ENCODE measurements around the gene NSD2. TPM values are rescaled to one million over a fixed set of nuclear protein-coding genes. Genes with fewer than 3 reads are reported as not detected.

Gene NSD2
- total RNA-seq, 1 donor from 2014 or later: 212 TPM

- TF ChIP-seq CTCF (IDR thresholded peaks at IDR 0.05; ENCODE audit: unreplicated experiment): no peak
- DNase-seq (ENCODE audit: low spot score, unreplicated experiment): no peak
- no peak overlapping the region for H3K4me3 Mint-ChIP-seq (ENCODE audit: low read depth)
- H3K4me1 Mint-ChIP-seq (ENCODE audit: low read depth): peaks cover 8% of the 10 kb centered on the region
- H3K36me3 Mint-ChIP-seq (ENCODE audit: insufficient read depth): peaks cover 34% of the 10 kb centered on the region
- H3K27ac Mint-ChIP-seq: no peak overlapping the region
- no peaks in the 10 kb centered on the region for H3K9me3 Mint-ChIP-seq (ENCODE audit: low read depth)
- H3K27me3 Mint-ChIP-seq: no peaks in the 10 kb centered on the region
Measured at GRCh38 chr4:1970926-1971325, 99.7 kb downstream of the NSD2 start.

GRCh38 chr4:1971456-1972200 is 100.4 kb downstream of the NSD2 start:
- no peaks in the 10 kb centered on the region for H3K27me3 Mint-ChIP-seq
- peak overlapping the region; percentile 58 for H3K27ac Mint-ChIP-seq
- peaks cover 33% of the 10 kb centered on the region for H3K36me3 Mint-ChIP-seq (ENCODE audit: insufficient read depth)
- DNase-seq (ENCODE audit: low spot score, unreplicated experiment): no peak
- no peaks in the 10 kb centered on the region for H3K9me3 Mint-ChIP-seq (ENCODE audit: low read depth)
- no peak overlapping the region for H3K4me3 Mint-ChIP-seq (ENCODE audit: low read depth)
- TF ChIP-seq CTCF (IDR thresholded peaks at IDR 0.05; ENCODE audit: unreplicated experiment): no peak
- peaks cover 3% of the 10 kb centered on the region for H3K4me1 Mint-ChIP-seq (ENCODE audit: low read depth)

- DNase-seq (ENCODE audit: low spot score, unreplicated experiment): no peak
- no peaks in the 10 kb centered on the region for H3K27me3 Mint-ChIP-seq
- peak overlapping the region; percentile 58 for H3K27ac Mint-ChIP-seq
- no peaks in the 10 kb centered on the region for H3K9me3 Mint-ChIP-seq (ENCODE audit: low read depth)
- TF ChIP-seq CTCF (IDR thresholded peaks at IDR 0.05; ENCODE audit: unreplicated experiment): no peak
- H3K4me3 Mint-ChIP-seq (ENCODE audit: low read depth): no peak overlapping the region
- H3K4me1 Mint-ChIP-seq (ENCODE audit: low read depth): no peaks in the 10 kb centered on the region
- peaks cover 34% of the 10 kb centered on the region for H3K36me3 Mint-ChIP-seq (ENCODE audit: insufficient read depth)
Measured at GRCh38 chr4:1972414-1972813, 101.2 kb downstream of the NSD2 start.

- no peaks in the 10 kb centered on the region for H3K27me3 Mint-ChIP-seq
- DNase-seq (ENCODE audit: low spot score, unreplicated experiment): no peak
- no peaks in the 10 kb centered on the region for H3K9me3 Mint-ChIP-seq (ENCODE audit: low read depth)
- no peaks in the 10 kb centered on the region for H3K4me1 Mint-ChIP-seq (ENCODE audit: low read depth)
- H3K27ac Mint-ChIP-seq: peak overlapping the region; percentile 79
- no peak overlapping the region for H3K4me3 Mint-ChIP-seq (ENCODE audit: low read depth)
- no peak for TF ChIP-seq CTCF (IDR thresholded peaks at IDR 0.05; ENCODE audit: unreplicated experiment)
- peaks cover 33% of the 10 kb centered on the region for H3K36me3 Mint-ChIP-seq (ENCODE audit: insufficient read depth)
Measured at GRCh38 chr4:1973218-1973617, 102.0 kb downstream of the NSD2 start.

- H3K36me3 Mint-ChIP-seq (ENCODE audit: insufficient read depth): peaks cover 32% of the 10 kb centered on the region
- H3K27ac Mint-ChIP-seq: peak overlapping the region; percentile 79
- H3K27me3 Mint-ChIP-seq: no peaks in the 10 kb centered on the region
- no peak for DNase-seq (ENCODE audit: low spot score, unreplicated experiment)
- no peaks in the 10 kb centered on the region for H3K9me3 Mint-ChIP-seq (ENCODE audit: low read depth)
- no peak for TF ChIP-seq CTCF (IDR thresholded peaks at IDR 0.05; ENCODE audit: unreplicated experiment)
- no peak overlapping the region for H3K4me3 Mint-ChIP-seq (ENCODE audit: low read depth)
- H3K4me1 Mint-ChIP-seq (ENCODE audit: low read depth): no peaks in the 10 kb centered on the region
Measured at GRCh38 chr4:1973661-1974060, 102.5 kb downstream of the NSD2 start.

All from progenitor cell of endocrine pancreas (in vitro differentiated cells).